ENCODE measurements around the gene DDX6.
"Not testable (repeated sequence)": the region's sequence is repeated elsewhere in the genome, so short reads cannot be mapped to it uniquely, and the experiment has no call there.

The DDX6 gene

GRCh38 chr11:118790357-118791110, 430 bp downstream of the DDX6 start:
- peak; percentile 82 for DNase-seq

- peak; percentile 72 for DNase-seq
Measured at GRCh38 chr11:118789501-118790356, 1.2 kb downstream of the DDX6 start.

GRCh38 chr11:118786657-118787056, 4.3 kb downstream of the DDX6 start:
- DNase-seq: no peak

GRCh38 chr11:118785362-118785761, 5.6 kb downstream of the DDX6 start:
- DNase-seq: no peak

- DNase-seq: no peak
Measured at GRCh38 chr11:118783724-118784495, 7.1 kb downstream of the DDX6 start.

- not testable (repeated sequence) for DNase-seq
Measured at GRCh38 chr11:118783324-118783723, 7.6 kb downstream of the DDX6 start.

GRCh38 chr11:118778898-118779297, 12.1 kb downstream of the DDX6 start:
- DNase-seq: no peak

GRCh38 chr11:118774032-118774431, 16.9 kb downstream of the DDX6 start:
- DNase-seq: no peak

GRCh38 chr11:118771547-118772288, 19.2 kb downstream of the DDX6 start:
- no peak for DNase-seq

- DNase-seq: no peak
Measured at GRCh38 chr11:118768690-118769089, 22.3 kb downstream of the DDX6 start.

- DNase-seq: no peak
Measured at GRCh38 chr11:118766035-118766434, 24.9 kb downstream of the DDX6 start.

- DNase-seq: not testable (repeated sequence)
Measured at GRCh38 chr11:118765095-118765691, 25.8 kb downstream of the DDX6 start.

- DNase-seq: no peak
Measured at GRCh38 chr11:118763041-118763440, 27.9 kb downstream of the DDX6 start.

- DNase-seq: not testable (repeated sequence)
Measured at GRCh38 chr11:118761981-118762380, 29.0 kb downstream of the DDX6 start.

GRCh38 chr11:118757876-118758399, 33.0 kb downstream of the DDX6 start:
- no peak for DNase-seq

GRCh38 chr11:118752654-118753053, 38.3 kb downstream of the DDX6 start:
- DNase-seq: no peak

GRCh38 chr11:118749429-118749828, 41.5 kb downstream of the DDX6 start:
- no peak for DNase-seq

- DNase-seq: no peak
Measured at GRCh38 chr11:118748056-118748455, 42.9 kb downstream of the DDX6 start.

- DNase-seq: no peak
Measured at GRCh38 chr11:118746988-118747585, 43.9 kb downstream of the DDX6 start.

- DNase-seq: no peak
Measured at GRCh38 chr11:118744046-118744445, 46.9 kb downstream of the DDX6 start.

- no peak for DNase-seq
Measured at GRCh38 chr11:118742304-118742703, 48.7 kb downstream of the DDX6 start.
